ENCODE results near the gene EEF1G. TPM values are rescaled to one million over a fixed set of nuclear protein-coding genes. Genes with fewer than 3 reads are reported as not detected.
"Not testable (repeated sequence)": the region's sequence is repeated elsewhere in the genome, so short reads cannot be mapped to it uniquely, and the experiment has no call there.

EEF1G gene
- total RNA-seq, 1 donor from 2014 or later, result 907 TPM

GRCh38 chr11:62561677-62562230 is 11.9 kb downstream of the EEF1G start:
- not testable (repeated sequence) for ATAC-seq
- intact Hi-C loops (cut with DNase I), result loop anchor here (2.0 kb wide), 2 partner anchors 17 to 163 kb away; no protein-coding TSS in a partner anchor

GRCh38 chr11:62560566-62561103 is 13.1 kb downstream of the EEF1G start:
- peak; percentile 77 for DNase-seq (ENCODE audit: missing footprints)
- ATAC-seq, result peak; percentile 83
- intact Hi-C loops (cut with DNase I), result loop anchor here (1.0 to 2.0 kb wide), 4 partner anchors 16 to 162 kb away; no protein-coding TSS in a partner anchor

More at GRCh38 chr11:62561677-62562230, 11.9 kb downstream of the EEF1G start:
- DNase-seq (ENCODE audit: missing footprints), result not testable (repeated sequence)

- intact Hi-C loops (cut with DNase I), result loop anchor here (1.0 to 2.0 kb wide), 4 partner anchors 15 to 161 kb away; no protein-coding TSS in a partner anchor
- not testable (repeated sequence) for ATAC-seq; DNase-seq (ENCODE audit: missing footprints)
These were observed 14.1 kb downstream of the EEF1G start for GRCh38 chr11:62559626-62560025.

- intact Hi-C loops (cut with DNase I), result no loop called here
- DNase-seq (ENCODE audit: missing footprints), result no peak
- ATAC-seq, result no peak
These were observed 14.5 kb downstream of the EEF1G start for GRCh38 chr11:62559204-62559603.

DNA sequence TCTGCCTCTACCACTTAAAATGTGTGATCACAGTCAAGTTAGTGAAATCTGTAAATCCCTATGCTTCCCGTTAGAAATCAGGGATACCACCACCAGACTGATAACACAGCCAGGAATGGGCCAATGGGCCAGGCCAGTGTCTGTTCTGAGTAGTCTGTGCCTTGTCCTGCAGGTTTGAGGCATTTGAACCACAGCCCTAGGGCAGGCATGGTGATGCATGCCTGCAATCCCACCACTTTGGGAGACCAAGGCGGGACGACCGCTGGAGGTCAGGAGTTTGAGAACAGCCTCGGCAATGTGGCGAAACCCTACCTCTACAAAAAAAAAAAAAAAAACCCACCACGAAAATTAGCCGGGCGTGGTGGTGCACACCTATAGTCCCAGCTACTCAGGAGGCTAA is 15.0 kb downstream of the EEF1G start:
- DNase-seq (ENCODE audit: missing footprints) (no peak), ATAC-seq (no peak)
- intact Hi-C loops (cut with DNase I), result no loop called here

- DNase-seq (ENCODE audit: missing footprints) (no peak), ATAC-seq (no peak)
- intact Hi-C loops (cut with DNase I), result no loop called here
These were observed 16.6 kb downstream of the EEF1G start for GRCh38 chr11:62556875-62557631.

GRCh38 chr11:62556108-62556874 is 17.4 kb downstream of the EEF1G start:
- peak; percentile 71 for ATAC-seq
- peak; percentile 93 for DNase-seq (ENCODE audit: missing footprints)
- intact Hi-C loops (cut with DNase I), result no loop called here

DNA sequence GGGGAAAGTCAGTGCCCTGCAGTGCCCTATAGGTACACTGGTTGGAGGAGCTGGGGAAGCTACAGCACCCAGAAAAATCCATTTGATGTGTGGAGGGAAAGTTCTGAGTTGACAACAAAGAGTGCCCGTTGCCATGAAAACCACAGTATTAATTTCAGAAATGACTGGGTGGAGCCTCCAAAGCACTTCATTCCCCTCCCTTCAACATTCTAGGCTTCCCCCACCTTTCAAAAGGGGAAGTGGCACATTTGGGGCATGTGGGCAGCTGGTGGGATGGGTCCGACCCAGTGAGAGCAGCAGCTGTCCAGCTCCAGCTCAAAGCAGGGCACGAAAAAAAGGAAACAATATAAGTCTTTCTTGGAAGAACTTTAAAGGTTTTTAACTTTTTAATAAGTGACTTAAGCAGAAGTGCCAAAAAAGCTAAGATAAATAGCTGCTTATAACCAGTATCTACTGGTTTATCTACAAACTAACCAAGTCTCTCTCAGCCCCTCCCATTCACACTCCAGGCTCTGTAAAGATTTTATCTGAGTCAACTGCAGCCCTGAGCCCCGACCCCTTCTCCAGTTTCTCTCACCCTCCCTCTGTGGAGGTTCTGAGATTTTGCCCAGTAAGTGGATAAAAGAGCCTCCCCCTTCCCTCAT is 18.1 kb downstream of the EEF1G start:
- DNase-seq (ENCODE audit: missing footprints) (no peak), ATAC-seq (no peak)
- intact Hi-C loops (cut with DNase I), result no loop called here

GRCh38 chr11:62554387-62555167 is 19.1 kb downstream of the EEF1G start:
- DNase-seq (ENCODE audit: missing footprints) (no peak), ATAC-seq (no peak)
- intact Hi-C loops (cut with DNase I), result no loop called here

- DNase-seq (ENCODE audit: missing footprints), result no peak
These were observed 19.8 kb downstream of the EEF1G start for GRCh38 chr11:62553839-62554361.

DNA sequence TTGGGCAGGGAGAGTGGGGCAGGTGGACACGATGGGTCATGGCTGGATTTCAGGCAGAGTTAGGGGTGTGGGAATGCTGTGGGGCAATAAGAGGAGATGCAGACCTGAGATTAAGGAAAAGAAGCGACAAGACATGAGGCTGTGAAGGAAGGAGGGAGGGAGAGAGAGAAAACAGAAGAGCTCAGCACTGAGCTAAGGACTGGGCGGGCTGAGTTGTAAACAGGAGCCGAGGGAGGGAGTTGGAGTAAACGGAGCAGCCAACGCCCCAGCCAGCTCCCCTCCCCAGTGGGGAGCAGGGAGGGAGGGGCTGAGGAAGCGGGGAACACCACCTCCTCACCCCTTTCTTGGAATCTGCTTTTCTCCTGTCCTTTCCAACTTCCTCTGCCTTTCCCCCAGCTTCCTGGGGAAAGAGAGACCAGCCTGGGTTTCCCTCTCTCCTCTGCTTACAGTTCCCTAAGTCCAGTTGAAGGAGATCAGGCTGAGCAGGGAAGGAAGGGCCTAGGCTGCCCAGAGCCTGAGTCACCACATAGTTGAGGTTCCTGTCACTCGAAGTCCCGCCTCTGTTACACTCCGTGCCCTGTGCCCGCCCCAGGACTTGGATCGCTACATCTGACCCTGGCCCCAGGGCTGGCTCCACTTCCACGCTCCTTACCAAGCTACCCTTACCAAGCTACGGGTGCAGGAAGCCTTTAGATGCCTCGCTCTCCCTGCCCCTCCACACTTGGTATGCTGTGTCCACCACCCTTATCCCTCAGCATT is 20.4 kb downstream of the EEF1G start:
- peak; percentile 84 for ATAC-seq
- DNase-seq (ENCODE audit: missing footprints), result peak; percentile 92
- intact Hi-C loops (cut with DNase I), result no loop called here

More at GRCh38 chr11:62553839-62554361, 19.8 kb downstream of the EEF1G start:
- intact Hi-C loops (cut with DNase I), result no loop called here
- no peak for ATAC-seq

DNA sequence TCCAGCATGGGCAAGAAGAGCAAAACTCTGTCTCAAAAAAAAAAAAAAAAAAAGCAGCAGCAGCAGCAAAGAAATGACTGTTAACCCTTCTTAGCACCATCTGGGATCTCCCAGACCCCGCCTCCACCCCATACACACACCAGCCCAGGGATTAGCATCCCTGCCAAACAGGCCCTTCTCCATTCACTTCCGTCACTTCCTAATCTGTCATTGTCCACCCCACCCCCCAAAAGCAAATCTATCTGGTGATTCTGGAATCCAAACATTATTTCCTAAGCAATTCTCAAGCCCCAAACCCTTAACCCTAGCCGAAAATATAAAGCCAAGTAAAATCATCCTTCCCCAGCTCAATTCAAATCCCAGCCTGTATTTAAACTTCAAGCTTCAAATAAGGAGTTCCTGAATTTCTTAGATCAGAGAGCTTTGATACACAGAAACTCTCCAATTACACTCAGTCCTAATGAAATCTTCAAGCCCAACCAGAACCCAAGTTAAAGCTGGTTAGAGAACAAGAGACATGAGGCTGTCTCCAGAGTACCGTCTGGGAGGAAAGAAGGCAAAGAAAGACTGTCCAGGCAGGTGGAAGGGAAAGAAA is 21.1 kb downstream of the EEF1G start:
- ATAC-seq, result no peak
- DNase-seq (ENCODE audit: missing footprints), result no peak
- intact Hi-C loops (cut with DNase I), result no loop called here

GRCh38 chr11:62550478-62550877 is 23.2 kb downstream of the EEF1G start:
- DNase-seq (ENCODE audit: missing footprints); ATAC-seq; intact Hi-C loops (cut with DNase I): not testable (repeated sequence)

GRCh38 chr11:62548545-62549335 is 25.0 kb downstream of the EEF1G start:
- ATAC-seq, result no peak
- intact Hi-C loops (cut with DNase I), result loop anchor here (5.0 kb wide), 2 partner anchors 119 to 294 kb away; partner anchors contain the start of genes C11orf98 and CSKMT
- no peak for DNase-seq (ENCODE audit: missing footprints)

DNA sequence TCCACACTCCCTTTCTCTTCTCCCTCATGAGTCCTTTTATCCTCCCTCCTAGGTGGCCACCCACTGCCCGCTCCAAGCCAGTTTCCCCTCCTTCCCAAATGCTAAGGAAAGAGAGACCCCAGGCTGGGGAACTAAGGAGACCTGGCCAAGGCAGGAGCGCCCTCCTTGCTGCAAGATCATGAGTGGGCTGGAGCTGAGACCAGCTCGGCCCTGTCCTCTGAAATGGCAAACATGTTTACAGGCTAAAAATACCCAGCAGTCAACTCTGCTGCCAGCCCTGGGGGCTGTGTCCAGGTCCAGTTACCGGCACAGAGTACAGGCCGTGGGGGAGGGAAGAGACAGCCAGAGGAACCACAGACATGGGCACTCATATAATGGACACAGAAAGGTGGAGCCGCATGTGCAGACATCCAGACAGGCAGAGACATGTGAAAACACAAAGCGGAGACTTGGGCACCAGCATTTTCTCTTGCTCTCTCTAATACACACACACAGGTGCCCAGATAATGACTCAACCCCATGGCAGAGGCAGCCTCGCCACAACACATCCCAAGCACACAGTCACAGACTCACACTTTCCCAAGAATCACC is 25.9 kb downstream of the EEF1G start:
- peak; percentile 35 for ATAC-seq
- no peak for DNase-seq (ENCODE audit: missing footprints)
- intact Hi-C loops (cut with DNase I), result loop anchor here (5.0 kb wide), 2 partner anchors 120 to 295 kb away; partner anchors contain the start of genes C11orf98 and CSKMT

Measured in Right ventricle myocardium inferior (tissue), 1 donor.